HG03159 (cell line): ENCODE measurements around the gene GPRIN3.

Source experiments
- ATAC-seq: cut with Tn5 transposase; IDR thresholded peaks from one replicate; pipeline ENCODE4 v1.9.1; 2021; ENCODE audit warnings: mild to moderate bottlenecking, moderate library complexity; ENCODE audit not compliant: unreplicated experiment

Gene GPRIN3

DNA sequence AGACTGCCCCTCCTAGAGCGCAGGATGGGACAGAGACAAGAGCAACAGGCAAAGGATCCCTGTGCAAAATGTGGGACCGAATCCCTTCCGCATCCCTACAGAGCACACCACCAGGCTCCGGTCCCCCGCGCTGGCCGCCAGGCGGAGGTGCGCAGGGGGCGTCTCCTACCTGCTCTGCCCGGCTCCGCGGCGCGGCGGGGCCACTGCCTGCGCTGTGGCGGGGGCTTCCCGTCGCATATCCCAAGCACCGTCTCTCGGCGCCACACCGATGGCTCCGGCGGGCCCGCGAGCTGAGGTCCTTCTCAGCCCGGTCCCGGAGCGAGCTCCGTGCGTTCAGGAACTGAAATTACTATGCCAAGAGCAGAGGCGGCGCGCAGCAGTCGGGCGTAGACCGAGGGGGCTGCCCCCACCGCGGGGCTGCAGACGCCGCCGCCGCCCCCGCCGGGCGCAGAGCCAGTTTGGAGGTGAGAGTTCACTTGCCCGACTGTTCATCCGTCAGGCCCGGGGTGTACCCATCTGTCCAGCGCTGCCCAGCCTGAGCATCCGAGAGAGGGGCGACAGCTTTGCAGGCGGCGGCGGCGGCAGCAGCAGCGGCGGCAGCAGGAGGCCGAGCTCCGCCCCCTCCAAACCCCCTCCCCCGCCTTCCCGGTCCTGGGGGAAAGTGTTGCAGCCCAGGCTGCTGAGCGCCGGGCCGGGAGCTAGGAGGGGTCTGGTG lies at the start of gene GPRIN3:
TSS of gene GPRIN3 (minus strand) at position 355 of the 715 bp plus-strand sequence. CDS start 57,690 bp downstream, outside the sequence.
- peak; percentile 84 for ATAC-seq

DNA sequence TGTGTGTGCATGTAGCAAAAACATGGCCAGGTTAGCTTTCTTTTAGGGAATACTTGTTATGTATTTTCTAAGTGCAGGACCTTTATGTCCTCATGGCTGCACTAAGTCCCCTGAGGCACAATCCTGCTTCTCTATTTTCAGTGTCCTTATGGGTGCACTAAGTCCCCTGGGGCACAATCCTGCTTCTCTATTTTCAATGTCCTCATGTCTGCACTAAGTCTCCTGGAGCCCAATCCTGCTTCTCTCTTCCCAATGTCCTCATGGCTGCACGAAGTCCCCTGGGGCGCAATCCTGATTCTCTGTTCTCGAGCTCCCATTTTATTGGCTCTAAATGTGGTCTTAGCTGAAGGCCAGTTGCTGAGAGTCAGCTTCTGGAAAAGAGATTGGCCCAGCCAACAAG lies 49.7 kb upstream of the GPRIN3 start:
- ATAC-seq = no peak

DNA sequence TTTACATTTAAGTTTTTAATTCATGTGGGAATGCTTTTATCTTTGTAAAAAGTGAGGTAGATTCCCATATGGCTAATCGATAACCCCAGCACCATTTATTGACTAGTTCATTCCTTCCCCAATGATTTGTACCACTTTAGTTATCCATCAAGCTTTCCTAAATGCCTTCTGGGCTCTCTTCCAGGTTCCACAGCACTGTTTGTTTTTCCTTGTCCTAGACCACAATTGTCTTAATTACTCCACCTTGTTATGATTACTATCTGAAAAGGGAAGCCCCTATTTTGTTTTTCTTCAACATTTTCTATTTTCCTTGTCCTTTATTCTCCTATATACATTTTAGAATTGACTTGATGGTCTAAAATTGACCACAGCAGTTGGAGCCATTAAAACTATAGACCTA lies 48.5 kb upstream of the GPRIN3 start:
- ATAC-seq = no peak

DNA sequence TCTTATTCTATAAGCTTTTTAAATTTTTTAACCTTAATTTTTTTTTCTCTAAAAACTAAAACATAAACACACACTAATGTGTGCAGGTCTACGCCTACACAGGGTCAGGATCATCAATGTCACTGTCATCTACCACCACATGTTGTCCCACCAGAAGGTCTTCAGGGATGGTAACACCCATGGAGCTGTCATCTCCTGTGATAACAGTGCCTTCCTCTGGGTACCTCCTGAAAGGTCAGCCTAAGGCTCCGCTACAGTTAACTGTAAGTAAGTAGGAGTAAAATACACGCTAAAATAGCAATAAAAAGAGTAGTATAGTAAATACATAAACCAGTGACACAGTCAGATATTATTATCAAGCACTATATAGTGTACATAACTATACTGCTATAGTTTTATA lies 45.9 kb upstream of the GPRIN3 start:
- ATAC-seq = no peak

DNA sequence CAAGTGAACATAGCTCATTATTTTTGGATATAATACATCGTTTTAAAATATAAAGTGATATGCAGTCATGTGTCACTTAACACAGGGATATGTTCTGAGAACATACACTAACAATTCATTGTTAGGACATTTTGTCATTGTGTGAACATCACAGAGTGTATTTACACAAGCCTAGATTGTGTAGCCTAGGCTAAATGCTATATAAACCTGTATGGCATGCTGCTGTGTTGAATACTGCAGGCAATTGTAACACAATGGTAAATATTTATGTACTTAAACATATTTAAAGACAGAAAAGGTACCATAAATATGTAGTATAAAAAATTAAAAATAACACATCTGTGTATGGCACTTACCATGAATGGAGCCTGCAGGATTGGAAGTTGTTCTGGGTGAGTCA lies 44.9 kb upstream of the GPRIN3 start:
- ATAC-seq = no peak

DNA sequence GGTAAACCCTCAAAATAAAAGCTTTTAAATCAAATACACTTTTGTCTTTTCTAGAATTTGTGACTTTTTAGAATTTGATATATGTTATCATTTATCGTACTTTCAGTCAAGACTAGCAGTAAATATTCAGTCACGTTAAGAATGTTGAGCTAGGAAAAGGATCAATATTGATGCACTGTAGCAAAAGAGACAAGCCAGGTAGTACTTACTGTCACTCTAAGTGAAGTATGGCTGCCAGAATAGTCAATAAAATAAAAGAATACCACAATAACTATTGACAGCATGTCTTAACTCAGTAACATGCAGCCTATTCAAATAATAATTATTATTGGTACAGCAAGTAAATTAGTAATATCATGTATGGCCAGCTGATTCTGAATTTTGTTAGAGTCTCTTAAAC lies 43.6 kb upstream of the GPRIN3 start:
- no peak for ATAC-seq

DNA sequence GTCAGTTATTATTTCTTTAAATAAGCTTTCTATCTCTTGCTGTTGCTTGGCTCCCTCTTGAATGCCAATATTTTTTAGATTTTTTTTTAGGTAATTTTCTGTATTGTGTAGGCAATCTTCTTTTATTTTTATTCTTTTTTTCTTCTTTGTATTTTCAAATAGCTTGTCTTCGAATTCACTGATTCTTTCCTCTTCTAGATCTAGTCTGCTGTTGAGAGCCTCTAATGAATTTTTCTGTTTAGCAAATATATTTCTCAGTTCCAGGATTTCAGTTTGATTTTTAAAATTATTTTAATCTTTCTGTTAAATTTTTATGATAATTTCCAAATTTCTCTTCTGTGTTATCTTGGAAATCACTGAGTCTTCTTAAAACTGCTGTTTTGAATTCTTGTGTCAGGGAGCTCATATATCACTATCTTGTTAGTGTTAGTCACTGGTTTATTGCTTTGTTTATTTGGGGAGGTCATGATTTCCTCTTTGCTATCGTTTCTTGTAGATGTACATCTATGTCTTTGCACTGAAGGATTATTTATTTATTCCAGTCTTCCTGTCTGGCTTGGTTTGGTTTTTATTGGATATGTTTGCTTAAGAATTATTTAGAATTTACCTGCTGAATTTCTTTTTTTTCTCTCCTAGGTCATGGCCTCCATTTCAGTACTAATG lies 39.9 kb upstream of the GPRIN3 start:
- no peak for ATAC-seq

DNA sequence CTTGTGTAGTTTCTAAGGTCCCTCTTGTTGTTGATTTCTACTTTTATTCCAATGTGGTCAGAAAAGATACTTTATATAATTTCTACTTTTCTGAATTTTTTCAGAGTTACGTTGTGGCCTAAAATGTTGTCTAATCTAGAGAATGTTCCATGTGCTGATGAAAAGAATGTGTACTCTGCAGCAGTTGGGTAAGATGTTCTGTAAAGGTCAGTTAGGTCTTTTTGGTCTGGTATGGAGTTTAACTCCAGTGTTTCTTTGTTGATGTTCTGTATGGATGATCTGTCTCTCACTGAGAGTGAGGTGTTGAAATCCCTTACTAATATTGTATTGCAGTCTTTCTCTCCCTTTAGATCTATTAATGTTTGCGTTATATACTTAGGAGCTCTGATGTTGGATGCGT lies 37.0 kb upstream of the GPRIN3 start:
- ATAC-seq = no peak

DNA sequence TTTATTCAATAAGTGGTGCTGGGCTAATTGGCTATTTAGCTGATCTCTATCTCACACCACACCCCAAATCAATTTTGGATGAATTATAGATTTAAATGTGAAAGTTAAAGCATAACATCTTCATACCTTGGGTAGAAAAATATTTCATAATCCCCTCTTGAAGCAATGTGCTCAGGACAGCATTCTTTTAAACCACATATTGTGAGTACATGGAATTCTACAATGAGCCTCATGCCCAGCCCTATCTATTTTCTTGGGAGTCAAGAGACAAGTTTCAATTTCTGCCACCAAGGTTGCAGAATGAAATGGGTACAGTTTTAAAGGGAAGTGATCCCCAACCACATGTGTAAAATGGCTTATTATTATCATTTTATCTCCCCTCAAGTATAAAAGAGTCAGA lies 30.6 kb upstream of the GPRIN3 start:
- ATAC-seq = no peak

DNA sequence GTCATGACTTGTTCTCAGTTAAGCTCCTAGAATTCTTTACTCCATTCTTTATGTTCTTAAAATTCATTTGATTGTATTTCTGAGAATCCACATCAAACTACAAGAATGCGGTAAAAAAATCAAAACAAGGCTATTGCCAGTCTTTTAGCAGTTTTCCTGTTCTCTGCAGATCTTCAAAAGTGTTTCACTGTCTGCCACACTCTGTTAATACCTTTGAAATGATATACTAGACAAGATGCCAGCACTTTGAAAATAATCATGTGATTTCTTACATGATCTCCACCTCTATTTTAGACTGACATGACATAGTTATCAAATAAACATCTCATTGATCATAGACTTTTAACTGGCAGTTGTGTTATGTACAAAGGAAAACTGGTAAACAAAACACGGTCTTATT lies 30.1 kb upstream of the GPRIN3 start:
- ATAC-seq = no peak

DNA sequence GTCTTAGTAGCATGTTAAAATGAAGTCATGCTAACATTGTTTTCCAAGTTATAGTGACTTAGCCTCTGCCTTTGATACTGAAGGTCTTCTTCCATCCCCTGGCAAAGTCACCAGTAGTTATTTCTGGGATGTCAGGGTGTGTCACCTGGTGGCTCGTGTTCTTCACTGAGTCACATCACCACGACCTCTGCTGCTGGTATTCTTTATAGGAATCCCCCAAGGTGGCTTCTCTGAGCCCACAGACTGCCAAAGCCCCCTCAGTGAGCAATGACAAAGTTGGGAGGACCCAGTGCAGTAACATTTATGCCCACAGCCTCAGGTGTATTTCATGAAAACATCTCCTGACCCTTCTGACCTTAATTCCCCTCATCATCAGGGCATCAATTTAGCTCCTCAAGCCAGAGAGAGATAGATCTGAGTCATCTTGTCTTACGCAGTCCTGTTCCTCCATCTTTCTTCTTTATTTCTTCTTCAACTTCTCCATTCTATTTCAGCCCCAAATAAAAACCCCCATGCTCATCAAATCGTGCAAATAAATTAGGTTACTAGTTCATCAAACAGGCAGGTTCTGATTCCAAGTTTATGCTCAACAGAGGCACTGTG lies 29.3 kb upstream of the GPRIN3 start:
- ATAC-seq = no peak

DNA sequence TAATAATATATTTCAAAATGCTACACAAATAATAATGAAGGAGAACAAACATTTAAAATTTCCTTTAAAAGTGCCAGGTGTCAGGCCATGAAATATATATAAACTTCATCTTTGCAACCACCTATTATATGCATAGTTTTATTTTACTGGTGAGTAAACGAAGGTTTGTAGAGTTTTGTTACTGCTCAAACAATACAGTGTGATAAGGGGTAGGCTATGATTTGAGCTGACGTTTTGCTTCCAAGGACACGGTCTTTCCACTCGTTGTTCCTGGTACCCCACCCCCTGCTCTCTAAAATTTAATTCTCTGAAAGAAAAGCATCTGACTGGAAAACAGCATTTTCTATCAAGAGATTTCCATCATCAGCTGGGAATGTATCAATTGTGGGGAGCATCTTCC lies 27.2 kb upstream of the GPRIN3 start:
- no peak for ATAC-seq

DNA sequence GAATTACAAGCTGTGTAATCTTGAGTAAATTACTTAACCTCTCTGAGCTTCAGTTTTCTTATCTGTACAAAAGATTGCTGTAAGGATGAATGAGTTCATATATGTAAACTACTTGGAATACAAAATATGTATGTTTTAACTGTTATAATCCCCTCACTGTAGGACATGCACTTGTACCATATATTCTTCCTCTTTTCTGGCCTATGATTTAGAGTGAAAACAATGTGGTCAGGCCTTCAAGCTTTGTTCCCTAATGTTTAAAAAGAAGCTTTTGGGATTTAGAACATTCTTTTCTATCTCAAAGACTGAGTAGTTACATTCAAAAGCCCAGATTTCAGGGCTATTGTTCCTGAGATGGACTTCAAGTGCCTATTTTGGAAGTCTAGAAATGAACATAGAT lies 26.7 kb upstream of the GPRIN3 start:
- ATAC-seq = no peak

DNA sequence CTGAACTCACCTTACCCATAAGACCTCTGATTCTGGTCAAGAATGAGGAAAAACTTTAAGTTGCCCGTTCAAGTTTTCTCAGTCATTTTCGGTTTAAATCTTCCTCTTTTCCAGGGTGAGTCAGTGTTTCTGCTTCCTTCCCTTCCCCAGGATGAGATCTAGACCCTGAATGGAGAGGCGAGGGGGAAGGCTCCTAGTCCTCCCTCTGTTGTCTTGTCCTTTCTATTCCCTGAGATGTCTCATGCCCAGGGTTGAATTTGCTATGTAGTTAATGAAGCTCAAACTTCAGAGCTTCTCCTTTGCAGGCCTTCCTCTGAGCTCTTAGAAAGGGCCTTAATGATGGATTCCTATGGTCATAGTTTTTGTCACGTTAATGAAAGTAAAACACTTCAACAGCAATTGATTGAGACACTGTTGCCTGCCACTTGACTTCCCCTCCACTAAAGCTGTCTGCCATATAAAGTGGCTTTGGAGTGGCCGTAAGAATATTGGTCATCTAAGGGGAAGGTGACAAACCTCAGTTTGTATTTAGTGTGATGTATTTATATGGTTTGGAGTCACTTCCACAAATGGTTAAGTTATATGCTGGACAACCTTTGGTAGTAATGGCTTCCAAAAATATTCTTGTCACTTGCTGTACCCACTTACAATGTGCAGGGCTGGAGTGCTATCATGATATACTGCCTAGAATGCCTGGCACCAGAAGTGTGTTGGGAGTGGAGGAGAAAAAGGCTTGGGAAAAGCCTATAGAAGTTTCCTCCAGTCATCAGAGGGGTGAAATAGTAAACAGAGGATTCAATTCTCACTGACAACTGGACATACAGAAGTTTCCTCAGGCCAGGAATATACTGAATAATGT lies 24.3 kb upstream of the GPRIN3 start:
- ATAC-seq = no peak

DNA sequence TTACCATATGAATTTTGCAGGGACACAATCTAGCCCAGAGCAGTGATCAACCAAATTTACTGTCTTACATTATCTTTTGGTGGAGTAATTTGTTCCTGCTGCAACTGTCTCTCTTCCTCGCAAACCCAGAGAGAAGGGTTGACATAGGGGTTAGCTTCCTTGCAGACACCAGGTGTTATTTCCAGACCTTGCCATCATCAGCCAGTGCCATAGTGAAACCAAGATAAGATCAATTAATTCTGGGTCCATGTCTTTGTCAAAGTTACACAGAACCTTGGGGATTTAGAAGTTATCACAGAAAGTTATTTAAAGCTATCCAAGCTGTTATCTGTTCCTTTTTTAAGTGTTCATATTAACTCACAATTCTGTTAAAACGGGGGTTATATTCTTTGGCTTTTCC lies 23.6 kb upstream of the GPRIN3 start:
- no peak for ATAC-seq

DNA sequence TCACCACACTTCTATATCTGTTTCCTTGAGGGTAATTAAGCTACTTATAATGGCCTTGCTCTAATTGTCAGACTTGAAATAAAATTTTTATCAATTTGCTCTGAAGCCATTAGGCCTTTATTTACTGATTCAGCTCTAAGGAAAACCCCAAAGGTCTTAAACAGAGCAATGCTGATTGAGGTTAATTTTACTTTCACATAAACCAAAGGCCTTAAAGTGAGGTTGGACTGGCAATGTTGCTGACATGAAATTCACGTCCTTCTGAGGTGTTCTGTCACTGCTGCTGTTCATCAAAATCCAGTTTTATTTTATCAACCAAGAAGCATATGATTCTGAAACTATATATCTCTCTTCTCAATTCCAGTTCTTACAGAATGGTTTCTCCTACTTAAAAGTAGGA lies 21.7 kb upstream of the GPRIN3 start:
- no peak for ATAC-seq

DNA sequence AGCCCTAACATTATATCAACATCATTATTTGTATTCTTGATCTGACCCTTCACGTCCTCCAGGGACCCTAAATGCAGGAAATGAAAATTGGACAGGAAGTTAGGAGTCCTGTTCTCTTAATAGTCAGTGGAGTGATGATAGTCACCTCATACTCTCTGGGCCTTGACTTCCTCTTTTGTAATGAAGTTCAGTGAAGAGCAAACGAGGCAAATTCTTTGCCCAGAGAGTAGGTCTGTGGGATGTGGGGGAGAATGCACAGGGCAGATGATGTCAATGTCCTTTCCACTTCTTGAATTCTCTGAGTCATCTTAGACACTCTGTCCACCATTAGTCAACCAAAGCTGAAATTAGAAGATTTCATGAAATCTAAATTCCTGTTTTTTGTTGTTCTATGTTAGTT lies 17.1 kb upstream of the GPRIN3 start:
- ATAC-seq = peak; percentile 94

DNA sequence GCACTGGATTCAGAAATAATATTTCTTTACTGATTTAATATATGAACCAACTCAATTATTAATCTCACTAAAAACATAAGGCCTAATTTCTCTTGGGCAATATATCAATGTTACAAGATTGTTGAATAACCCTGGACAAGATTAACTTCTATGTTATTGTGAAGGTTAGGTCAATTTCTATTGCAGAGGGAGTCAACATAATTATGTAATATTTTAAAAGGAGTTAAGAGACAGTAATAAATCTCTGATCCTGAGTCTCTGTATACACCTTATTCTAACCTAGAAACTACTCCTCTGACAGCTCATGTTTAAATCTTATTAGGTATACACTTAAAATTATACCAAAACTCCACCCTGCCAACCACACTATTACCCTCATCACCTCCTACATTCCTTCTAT lies 15.1 kb upstream of the GPRIN3 start:
- ATAC-seq = no peak

DNA sequence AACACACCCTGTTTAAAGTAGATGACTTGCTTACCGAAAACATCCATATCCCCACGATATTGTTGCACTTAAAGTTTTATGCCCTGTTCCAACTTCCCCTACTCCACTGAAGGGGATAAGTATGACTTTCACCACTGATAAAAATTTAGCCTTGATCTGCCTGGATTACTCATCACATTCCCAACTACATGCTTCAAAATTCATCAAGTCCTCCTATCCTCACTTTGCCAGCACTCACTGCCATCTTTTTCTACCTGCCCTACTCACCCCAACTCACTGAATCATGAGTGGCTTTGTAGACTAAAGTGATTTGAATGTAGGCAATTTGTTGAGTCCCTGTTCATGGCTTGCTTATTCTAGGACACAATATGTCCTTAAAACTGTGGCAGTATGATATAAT lies 12.2 kb upstream of the GPRIN3 start:
- ATAC-seq = no peak

DNA sequence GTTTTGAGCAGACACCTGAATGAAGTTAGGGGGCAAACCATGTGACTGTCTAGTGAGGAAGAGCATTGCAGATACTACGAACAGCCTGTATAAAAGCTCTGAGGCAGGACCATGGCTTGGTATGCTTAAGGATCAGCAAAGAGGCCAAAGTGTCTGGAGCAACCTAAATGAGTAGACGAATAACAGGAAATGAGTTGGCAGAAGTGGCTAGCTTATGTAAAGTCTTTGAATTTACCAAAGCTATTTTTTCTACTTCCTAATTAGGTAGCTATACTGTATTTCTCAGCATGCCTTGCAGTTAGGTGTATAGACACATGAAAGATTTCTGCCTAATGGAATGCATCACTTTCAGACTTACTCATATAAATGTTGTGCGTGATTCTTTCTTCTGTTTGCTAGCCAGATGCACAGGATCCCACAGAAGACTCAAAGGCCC lies 9.3 kb upstream of the GPRIN3 start:
- ATAC-seq = no peak

DNA sequence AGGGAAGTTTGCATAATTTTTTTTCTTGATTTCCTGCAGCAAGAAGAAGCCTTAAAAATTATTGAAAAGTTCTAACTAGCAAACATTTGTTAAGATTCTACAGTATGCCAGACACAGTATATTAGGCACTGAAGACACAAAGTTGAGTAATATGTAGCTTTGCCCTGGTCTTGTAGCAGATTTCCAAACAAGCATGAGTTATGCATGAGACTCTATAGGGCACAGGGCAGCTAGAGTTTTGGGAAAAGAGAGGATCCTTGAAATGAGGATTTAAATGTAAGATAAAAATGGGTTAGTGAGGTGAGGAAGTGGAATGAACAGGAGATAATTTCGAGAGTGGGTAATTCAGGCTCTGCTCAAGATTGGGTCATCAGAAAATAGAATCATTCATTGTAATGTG lies 8.6 kb upstream of the GPRIN3 start:
- ATAC-seq = no peak
